Left ventricle myocardium superior (tissue), 1 donor: ENCODE results near the gene CAPN11. TPM values are rescaled to one million over a fixed set of nuclear protein-coding genes. Genes with fewer than 3 reads are reported as not detected.

Source experiments
- ATAC-seq: fragments of 200-7000 bp; cut with Tn5 transposase; one replicate; pipeline ENCODE4 v1.9.1; 2020; ENCODE audit warnings: mild to moderate bottlenecking, moderate library complexity
- DNase-seq: peaks from one replicate; pipeline ENCODE4 v3.0.0-alpha.2; 2020
- intact Hi-C: fragments of 100-400 bp; cut with micrococcal nuclease; formaldehyde crosslinking; loops from one replicate; pipeline ENCODE4 v1.11.0; 2022
- total RNA-seq: library from RNA; stranded (reverse); fragmentation: NEBNext Ultra II Directional; extraction: Animal tissue kit (Norgen Biotek cat#: 25700); gene quantifications from one replicate; pipeline ENCODE4 v1.2.1, GENCODE V29; 2021
- donor health status: DM: no; HTN: yes; CAD: no; lungs with severe emphysema.

Gene CAPN11
- total RNA-seq, 1 donor from 2014 or later: 0.40 TPM

GRCh38 chr6:44150317-44150917, 8.2 kb upstream of the CAPN11 start:
- ATAC-seq (peak; percentile 7), DNase-seq (no peak)
- intact Hi-C loops: loop anchor here (5.0 kb wide), 1 partner anchor 53 kb away; no protein-coding TSS in a partner anchor

GRCh38 chr6:44151348-44152108, 7.1 kb upstream of the CAPN11 start:
- ATAC-seq: peak; percentile 84
- intact Hi-C loops: loop anchor here (5.0 kb wide), 1 partner anchor 54 kb away; no protein-coding TSS in a partner anchor
- DNase-seq: peak; percentile 87

DNA sequence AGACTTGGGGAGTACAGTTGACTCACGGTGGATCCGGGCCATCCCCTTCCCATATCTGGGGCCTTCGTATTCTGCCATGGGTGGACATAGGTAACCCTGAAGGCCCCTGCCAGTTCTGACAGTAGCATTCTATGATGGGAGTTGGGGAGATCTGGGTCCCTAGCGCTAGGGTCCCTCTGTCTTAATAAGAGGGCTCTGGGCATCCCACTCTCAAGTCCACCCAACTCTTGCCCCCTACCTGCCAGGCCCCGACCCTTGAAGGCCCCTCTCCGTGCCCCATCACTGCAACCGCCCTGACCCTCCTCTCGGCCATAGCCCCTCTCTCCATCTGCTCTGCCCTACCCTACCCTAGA, 6.5 kb upstream of the CAPN11 start:
- ATAC-seq (no peak), DNase-seq (no peak)
- intact Hi-C loops: loop anchor here (5.0 kb wide), 1 partner anchor 55 kb away; no protein-coding TSS in a partner anchor

GRCh38 chr6:44152533-44152932, 6.1 kb upstream of the CAPN11 start:
- ATAC-seq (no peak), DNase-seq (no peak)
- intact Hi-C loops: loop anchor here (5.0 kb wide), 1 partner anchor 55 kb away; no protein-coding TSS in a partner anchor

GRCh38 chr6:44154067-44154466, 4.6 kb upstream of the CAPN11 start:
- no peak for ATAC-seq
- no peak for DNase-seq
- intact Hi-C loops: loop anchor here (5.0 kb wide), 1 partner anchor 57 kb away; no protein-coding TSS in a partner anchor

DNA sequence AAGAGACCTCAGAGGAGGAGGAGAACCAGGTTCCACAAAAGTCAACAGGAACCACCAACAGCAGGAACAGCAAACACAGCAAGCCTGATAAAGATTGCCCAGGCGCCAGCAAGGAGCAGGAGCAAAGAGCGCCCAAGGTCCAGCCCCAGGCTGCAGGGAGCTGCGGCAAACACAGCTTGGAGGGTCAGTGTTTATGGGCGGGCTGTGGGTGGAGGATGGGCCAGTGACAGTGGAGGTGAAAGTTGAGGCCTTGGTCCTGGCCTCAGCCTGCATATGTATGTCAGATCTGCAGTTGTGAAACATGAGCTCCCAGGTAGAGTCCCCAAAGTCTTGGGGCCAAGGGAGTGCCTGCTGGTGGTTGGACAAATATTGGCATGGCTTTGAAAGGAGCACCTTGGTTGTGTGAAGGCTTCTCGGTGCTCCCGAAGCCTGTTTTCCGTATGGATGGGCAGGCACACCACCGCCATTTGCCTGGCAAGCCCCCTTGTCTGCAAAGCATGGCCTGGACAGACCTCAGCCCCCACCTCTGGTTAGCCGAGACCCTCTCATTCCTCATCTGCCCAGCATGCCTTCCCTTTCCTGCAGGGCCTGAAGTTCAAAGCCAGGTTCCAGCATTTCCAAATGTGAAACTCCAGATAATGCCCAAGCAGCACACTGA, 2.0 kb upstream of the CAPN11 start:
- DNase-seq: no peak
- no peak for ATAC-seq
- intact Hi-C loops: no loop called here

GRCh38 chr6:44157152-44157521, 1.5 kb upstream of the CAPN11 start:
- intact Hi-C loops: no loop called here
- ATAC-seq: no peak
- no peak for DNase-seq

DNA sequence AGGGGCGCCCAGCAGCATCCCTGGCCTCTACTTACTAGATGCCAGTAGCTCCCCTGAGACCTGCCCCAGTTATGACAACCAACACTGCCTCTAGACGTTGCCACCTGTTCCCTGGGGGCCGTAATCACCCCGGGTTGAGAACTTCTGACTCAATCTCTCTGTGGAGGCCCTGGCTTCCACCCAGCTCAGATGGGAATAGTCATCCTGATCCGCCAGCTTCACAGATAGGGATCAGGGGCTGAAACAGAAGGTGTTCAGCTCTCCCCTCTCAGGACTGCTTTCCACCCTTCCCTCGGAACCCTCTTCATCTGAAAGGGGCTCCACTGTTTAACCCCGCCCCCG, 3.3 kb downstream of the CAPN11 start:
- DNase-seq (no peak), ATAC-seq (no peak)
- intact Hi-C loops: no loop called here

DNA sequence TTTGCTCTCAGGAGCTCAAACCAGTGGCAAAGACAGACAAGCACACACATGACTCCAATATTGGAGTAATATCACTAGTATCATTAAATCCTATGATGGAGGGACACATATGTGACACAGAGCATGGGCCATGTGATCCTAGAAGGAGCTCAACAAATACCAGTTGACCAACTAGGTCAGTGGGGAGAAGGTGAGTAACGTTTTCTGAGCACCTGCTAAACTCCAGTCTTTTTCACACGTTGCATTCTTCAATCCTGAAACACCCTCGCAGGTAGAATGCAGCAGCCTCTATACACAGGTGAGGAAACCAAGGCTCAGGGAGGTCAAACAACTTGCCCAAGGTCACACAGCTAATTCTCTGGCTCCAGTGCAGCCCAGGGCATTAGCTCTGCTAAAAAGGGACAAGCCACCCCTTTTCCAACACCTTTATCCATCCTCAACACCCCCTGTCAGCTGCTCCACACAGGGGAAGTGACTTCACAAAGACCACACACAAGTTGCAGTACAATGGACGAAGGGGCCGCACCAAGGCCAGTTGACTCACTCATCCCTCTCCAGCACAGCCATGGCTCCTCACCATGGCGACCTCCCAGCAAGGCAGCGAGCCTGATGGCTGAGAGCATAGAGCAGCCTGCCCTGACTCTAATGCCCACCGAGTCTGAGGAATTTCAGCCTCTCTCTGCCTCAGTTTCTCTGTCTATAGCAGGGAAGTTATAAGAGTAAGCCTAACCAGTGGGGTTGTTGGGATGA, 4.4 kb downstream of the CAPN11 start:
- ATAC-seq: no peak

DNA sequence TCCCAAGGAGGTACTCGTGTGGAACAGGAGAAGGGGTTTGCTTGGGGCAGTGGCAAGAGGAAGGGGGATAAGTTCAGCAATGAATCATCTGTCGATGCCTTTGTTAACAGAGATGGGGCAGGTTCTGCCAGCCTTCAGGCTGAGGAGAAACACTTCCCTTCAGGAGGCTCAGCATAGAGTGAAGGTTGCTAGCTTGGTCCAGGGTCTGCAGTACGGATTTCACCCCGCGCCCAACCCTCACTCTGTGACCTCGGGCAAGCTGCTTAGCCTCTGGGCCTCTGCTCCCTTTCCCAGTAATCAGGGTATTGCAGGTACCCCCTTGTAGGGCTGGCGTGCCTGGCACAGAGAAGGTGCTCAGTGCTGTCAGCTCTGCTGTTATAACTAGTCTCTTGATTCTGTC, 7.5 kb downstream of the CAPN11 start:
- ATAC-seq (no peak), DNase-seq (no peak)
- intact Hi-C loops: no loop called here

More for the DNA sequence above, 4.4 kb downstream of the CAPN11 start:
- no peak for DNase-seq
- intact Hi-C loops: no loop called here

DNA sequence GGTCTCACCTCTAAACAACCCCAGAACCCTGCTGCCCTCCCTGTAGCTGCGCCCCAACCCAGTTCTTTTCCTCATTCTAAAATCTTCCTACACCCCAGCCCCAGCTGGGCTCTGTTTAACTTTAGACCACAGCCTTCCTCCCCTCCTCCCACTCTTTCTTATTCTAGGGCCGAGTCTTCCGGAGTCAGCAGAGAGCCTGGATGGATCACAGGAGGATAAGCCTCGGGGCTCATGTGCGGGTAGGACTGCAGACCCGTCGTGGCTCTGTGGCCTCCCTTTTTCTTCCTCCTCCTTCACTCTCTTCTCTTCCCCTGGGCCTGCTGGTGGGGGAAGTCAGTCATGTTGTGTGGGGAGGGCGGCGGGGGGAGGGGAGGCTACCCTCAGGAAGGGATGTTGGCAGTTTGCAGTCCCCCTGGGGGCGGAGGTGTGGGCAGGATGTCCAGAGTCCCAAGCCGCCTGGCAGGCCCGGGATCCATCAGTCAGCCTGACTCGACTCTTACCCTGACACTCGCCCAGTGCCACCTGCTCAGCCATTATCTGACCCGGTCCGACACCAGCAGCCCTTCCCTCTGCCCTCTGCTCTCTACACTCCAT, 8.1 kb downstream of the CAPN11 start:
- peak; percentile 21 for DNase-seq
- ATAC-seq: no peak
- intact Hi-C loops: no loop called here

- intact Hi-C loops: no loop called here
- DNase-seq: no peak
- no peak for ATAC-seq
Measured at GRCh38 chr6:44167567-44167966, 8.9 kb downstream of the CAPN11 start.

GRCh38 chr6:44169154-44169553, 10.5 kb downstream of the CAPN11 start:
- intact Hi-C loops: no loop called here
- DNase-seq (peak; percentile 52), ATAC-seq (no peak)

DNA sequence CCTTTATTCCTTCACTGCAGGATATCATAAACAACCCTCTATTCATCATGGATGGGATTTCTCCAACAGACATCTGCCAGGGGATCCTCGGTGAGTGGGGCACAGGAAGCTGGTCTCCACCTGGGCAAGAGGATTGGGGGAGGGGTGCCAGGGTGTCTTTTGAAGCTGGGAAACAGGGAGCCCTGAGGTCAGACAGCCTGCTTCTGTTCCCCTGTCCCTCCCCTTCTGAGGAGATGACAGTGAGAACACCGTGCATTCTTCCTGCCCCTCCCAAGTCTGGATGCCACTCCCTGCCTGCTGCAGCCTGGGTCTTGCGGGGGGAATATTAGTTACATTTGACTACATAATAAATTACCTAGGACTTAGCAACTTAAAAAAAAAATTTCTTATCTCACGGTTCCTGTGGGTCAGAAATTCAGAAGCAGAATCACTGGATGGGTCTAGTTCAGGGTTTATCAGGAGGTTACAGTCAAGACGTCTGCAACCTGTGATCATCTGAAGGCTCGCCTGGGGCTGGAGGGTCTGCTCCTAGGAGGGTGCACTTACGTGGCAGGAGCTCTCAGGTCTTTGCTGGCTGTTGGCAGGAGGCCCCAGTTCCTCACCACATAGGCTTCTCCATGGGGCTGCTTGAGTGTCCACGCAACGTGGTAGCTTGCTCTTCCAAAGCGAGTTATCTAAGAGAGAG, 11.4 kb downstream of the CAPN11 start:
- DNase-seq: no peak
- no peak for ATAC-seq
- intact Hi-C loops: no loop called here

GRCh38 chr6:44171899-44172546, 13.4 kb downstream of the CAPN11 start:
- intact Hi-C loops: loop anchor here (2.0 kb wide), 1 partner anchor 65 kb away; no protein-coding TSS in a partner anchor
- no peak for ATAC-seq

DNA sequence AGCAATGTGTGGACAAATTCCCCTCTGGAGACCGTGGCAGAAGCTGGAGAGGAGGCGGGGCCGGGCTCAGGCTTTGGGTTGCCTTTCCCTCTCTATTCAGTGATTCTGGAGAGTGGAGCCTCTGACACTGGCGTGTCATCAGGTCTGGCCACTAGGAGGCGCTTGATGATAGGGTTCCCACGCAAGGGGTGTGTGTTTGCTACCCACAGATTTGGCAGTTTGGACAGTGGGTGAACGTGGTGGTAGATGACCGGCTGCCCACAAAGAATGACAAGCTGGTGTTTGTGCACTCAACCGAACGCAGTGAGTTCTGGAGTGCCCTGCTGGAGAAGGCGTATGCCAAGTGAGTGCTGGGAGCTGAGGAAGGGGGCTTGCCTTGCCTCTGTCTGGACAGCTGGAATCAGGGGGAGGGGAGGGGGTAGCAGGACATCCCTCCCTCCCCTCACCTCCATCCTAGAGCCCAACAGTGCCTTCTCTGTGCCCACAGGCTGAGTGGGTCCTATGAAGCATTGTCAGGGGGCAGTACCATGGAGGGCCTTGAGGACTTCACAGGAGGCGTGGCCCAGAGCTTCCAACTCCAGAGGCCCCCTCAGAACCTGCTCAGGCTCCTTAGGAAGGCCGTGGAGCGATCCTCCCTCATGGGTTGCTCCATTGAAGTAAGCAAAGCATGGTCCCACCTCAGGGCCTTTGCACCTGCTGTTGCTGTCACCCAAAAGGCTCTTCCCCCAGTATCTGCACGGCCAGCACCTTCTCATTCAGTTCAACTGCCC, 14.3 kb downstream of the CAPN11 start:
- intact Hi-C loops: loop anchor here (2.0 kb wide), 1 partner anchor 64 kb away; no protein-coding TSS in a partner anchor
- peak; percentile 94 for ATAC-seq
- peak; percentile 90 for DNase-seq

More at GRCh38 chr6:44171899-44172546, 13.4 kb downstream of the CAPN11 start:
- DNase-seq: peak; percentile 21

DNA sequence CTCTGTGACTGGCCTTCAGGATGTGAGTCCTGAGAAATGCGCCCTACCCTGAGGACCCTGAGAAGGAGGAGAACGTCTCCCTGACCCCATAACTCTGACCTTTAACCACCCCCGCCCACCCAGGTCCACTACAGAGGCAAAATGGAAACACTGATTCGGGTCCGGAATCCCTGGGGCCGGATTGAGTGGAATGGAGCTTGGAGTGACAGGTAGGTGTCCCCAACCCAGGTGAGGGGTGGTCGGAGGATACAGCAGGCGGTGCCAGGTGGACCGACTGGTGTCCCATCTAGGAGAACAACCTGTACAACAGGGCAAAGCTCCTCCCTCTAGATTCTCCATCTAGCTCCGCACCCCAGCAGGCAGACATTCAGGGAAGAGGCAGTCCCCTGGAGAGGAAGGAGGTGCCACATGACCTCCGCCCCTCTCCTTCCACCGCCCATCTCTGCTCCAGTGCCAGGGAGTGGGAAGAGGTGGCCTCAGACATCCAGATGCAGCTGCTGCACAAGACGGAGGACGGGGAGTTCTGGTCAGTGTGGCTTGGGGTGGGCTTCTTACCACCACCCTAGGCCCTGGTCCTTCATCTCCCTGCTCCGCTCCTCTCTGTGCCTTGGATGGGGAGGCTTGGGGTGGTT, 17.6 kb downstream of the CAPN11 start:
- intact Hi-C loops: no loop called here
- DNase-seq: peak; percentile 24
- no peak for ATAC-seq
